Measurements from ENCODE around the gene CCNJ.
A peak's percentile ranks its signal among the peaks of the same experiment; 100 is the strongest.
"Not testable (repeated sequence)": the region's sequence is repeated elsewhere in the genome, so short reads cannot be mapped to it uniquely, and the experiment has no call there.

CCNJ gene, protein sequence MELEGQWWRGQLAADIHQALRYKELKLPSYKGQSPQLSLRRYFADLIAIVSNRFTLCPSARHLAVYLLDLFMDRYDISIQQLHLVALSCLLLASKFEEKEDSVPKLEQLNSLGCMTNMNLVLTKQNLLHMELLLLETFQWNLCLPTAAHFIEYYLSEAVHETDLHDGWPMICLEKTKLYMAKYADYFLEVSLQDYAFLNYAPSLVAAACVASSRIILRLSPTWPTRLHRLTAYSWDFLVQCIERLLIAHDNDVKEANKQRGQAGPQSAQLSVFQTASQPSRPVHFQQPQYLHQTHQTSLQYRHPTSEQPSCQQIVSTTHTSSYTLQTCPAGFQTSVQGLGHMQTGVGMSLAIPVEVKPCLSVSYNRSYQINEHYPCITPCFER

DNA sequence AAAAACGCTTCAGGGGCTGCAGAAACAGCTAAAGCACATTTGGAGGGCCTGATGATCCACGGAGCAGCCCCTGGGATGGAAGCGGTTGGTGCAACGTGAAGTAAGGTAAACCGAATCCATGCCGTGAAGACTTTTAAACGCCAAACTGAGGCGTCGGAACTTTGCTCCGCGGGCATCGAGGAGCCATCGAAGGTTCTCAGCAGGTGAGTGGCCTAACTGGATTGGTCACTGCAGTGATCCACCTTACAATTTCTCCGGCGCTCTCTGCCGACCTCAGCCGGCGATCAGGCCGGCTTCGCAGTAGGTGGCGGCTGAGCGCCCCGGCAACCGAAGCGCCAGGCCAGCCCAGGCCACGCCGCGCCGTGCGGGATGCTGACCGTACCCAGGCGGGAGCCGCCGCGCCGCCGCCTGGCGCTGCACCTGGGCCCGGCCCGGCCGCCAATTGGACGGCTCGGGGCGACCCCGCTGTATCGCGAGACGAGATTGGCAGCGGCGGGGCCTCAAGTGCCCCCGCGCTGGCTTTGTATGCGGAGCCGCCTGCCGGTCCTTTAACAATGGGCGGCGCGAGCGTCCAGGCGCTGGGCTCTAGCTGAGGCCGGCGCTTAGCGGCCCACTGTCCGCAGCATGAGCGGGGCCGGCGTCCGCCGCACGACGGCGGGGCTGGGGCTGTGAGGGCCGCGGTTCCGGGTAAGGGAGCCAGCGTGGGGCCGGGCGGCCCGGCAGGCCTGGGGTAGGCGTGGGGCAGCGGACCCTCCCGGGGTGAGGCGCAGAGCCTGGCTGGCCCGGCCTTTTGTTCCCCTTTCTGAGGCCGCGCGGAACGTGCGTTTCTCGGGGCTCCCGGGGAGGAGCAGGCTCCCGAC is at the start of gene CCNJ:
Gene CCNJ (plus strand): TSS at position 551 of the 860 bp plus-strand sequence. CDS start 811 bp downstream, outside the sequence.
- Histone ChIP-seq H3K4me3 (peak within 1 kb of the TSS; percentile 70 to 93 (median 84)), H3K9me3 (replicated peaks in 1 of 11) (no peaks in the 10 kb centered on the region), H3K9ac (peak within 1 kb of the TSS; percentile 92 to 99 (median 97)), H3K27ac (peak within 1 kb of the TSS; percentile 89 to 99 (median 96)), H3K4me1 (peaks cover 25 to 43% (median 36%) of the 10 kb centered on the region in 10 experiments), H4K20me1 (peaks cover 16 to 42% (median 29%) of the 10 kb centered on the region in 11 experiments; a peak in 18 of 22 replicates), H3K36me3 (peaks cover 10 to 27% (median 26%) of the 10 kb centered on the region in 11 experiments; a peak in 21 of 22 replicates), H3K27me3 (no peaks in the 10 kb centered on the region), H3K4me2 (peak within 1 kb of the TSS; percentile 82 to 97 (median 90))
- TF ChIP-seq Cebpa-rat (IDR thresholded peaks at IDR 0.05), result no peak

DNA sequence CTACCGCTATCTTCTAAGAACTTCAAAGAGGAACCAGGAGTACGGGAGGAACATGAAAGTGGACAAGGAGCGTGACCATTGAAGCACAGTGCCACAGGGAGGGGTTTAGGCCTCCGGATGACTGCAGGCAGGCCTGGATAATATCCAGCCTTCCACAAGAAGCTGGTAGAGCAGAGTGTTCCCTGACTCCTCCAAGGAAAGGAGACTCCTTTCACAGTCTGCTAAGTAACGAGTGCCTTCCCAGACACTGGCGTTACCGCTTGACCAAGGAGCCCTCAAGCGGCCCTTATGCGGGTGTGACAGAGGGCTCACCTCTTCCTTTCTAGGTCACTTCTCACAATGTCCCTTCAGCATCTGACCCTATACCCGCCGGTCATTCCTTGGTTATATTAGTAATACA is 49.0 kb upstream of the CCNJ start:
- not testable (repeated sequence) for H3K9ac ChIP-seq; H3K9me3 ChIP-seq (replicated peaks in 1 of 11); H3K36me3 ChIP-seq; H3K4me1 ChIP-seq; H3K27ac ChIP-seq; H3K27me3 ChIP-seq; H4K20me1 ChIP-seq; H3K4me3 ChIP-seq
- peak overlapping the region in 1 of 11 experiments; percentile 8; a peak in 1 of 22 replicates for H3K4me2 ChIP-seq

DNA sequence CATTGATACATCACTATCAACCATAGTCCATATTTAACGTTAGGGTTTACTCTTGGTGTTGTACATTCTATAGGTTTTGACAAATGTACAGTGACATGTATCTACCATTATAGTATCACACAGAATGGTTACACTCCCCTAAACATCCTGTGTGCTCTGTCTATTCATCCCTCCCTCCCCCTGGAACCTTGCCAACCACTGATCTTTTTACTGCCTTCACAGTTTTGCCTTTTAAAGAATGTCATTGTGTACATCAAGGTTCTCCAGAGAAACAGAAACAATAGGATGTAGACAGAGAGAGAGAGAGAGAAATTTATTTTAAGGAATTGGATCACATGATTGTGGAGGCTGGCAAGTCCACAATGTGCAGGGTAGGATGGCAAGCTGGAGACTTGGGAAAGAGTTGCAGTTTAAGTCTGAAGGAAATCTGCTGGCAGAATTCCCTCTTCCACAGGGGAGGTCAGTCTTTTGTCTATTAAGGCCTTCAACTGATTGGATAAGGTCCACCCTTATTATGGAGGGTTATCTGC is 45.1 kb upstream of the CCNJ start:
- no peak for TF ChIP-seq Cebpa-rat (IDR thresholded peaks at IDR 0.05)
- Histone ChIP-seq H3K9ac (no peak overlapping the region), H4K20me1 (no peaks in the 10 kb centered on the region), H3K4me2 (no peak overlapping the region), H3K36me3 (no peaks in the 10 kb centered on the region), H3K27ac (no peak overlapping the region), H3K27me3 (no peaks in the 10 kb centered on the region), H3K4me3 (no peak overlapping the region), H3K4me1 (peaks cover 0 to 6% (median 0%) of the 10 kb centered on the region in 10 experiments; a peak in 3 of 20 replicates), H3K9me3 (replicated peaks in 1 of 11) (no peaks in the 10 kb centered on the region)

DNA sequence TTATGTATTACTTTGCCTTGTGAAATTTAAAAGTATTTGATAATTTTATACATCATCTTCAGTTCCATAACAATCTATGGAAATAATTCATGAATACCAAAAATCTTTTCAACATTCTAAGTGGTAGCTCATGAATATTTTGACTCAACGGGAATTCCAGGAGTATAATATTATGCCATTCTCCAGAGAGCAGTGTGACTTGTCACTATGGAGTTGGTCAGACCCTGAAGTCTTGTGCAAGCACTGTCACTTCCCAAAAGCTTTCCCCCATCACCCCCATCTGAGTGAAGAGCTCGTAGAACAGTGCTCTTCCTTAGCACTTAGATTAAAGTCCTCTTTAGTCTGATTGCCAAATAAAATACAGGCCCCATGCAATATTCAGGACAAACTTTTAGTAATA is 29.4 kb upstream of the CCNJ start:
- H3K4me1 ChIP-seq, result peaks cover 0 to 9% (median 0%) of the 10 kb centered on the region in 10 experiments; a peak in 4 of 20 replicates
- no peak overlapping the region for H3K4me2 ChIP-seq

DNA sequence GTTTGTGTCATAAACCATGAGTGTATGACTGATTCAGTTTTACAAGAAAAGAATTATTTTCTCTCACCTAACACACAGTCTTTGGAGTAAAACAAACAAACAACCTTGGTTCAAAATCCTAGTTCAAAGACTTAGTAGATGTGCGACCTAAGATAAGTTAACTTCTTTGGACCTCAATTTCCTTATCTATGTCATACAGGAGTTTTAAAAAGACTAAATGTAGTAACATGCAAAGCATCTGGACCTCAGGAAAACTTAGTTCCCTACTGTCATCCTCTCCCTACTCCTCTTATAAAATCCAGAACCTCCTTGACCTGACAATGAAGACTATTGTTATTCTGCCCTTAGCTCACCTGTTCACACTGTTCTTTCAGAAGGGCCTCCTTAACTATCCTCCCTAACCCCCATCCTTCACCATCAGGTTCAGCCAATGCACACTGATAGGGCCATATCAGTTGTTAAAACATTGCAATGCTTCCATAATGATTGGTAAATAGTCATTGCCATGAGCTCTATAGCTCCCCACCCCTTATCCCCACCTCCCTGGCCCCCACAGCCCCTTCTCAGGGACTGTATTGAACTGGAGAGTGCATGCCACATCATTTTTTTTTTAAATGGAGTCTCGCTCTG is 28.8 kb upstream of the CCNJ start:
- Histone ChIP-seq H3K4me3 (no peak overlapping the region), H3K27ac (no peak overlapping the region), H4K20me1 (no peaks in the 10 kb centered on the region), H3K9ac (no peak overlapping the region), H3K4me1 (peaks cover 0 to 9% (median 0%) of the 10 kb centered on the region in 10 experiments; a peak in 4 of 20 replicates), H3K4me2 (no peak overlapping the region), H3K36me3 (no peaks in the 10 kb centered on the region), H3K27me3 (no peaks in the 10 kb centered on the region), H3K9me3 (replicated peaks in 1 of 11) (no peaks in the 10 kb centered on the region)
- no peak for TF ChIP-seq Cebpa-rat (IDR thresholded peaks at IDR 0.05)

More for the DNA sequence above, 29.4 kb upstream of the CCNJ start:
- Histone ChIP-seq H3K27me3 (no peaks in the 10 kb centered on the region), H3K36me3 (no peaks in the 10 kb centered on the region), H3K9ac (no peak overlapping the region), H3K27ac (no peak overlapping the region), H3K4me3 (no peak overlapping the region), H3K9me3 (replicated peaks in 1 of 11) (no peaks in the 10 kb centered on the region), H4K20me1 (no peaks in the 10 kb centered on the region)
- no peak for TF ChIP-seq Cebpa-rat (IDR thresholded peaks at IDR 0.05)

DNA sequence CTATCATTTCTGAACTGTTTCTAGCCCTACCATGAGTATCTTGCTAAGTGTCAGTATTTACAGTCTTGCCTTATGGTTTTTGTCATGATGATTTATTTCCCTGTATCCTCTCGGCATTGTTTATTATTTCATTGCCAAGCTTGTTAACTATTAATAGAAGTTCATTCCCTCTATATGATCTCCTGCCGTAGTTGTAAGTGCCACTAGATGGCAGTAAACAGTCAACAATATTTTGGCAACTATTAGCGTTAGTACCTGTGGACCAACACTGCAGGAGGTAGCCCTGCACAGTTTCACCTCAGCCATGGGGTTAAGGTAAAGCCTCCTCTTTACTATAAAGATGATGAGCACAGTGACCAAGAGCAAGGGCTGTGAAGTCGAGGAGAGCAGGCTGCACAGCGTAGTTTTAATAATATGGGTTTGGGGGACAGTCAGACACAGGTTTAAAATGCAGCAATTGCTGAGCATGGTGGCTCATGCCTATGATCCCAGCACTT is 26.1 kb upstream of the CCNJ start:
- no peak for TF ChIP-seq Cebpa-rat (IDR thresholded peaks at IDR 0.05)
- no peak overlapping the region for H3K9ac ChIP-seq
- H3K4me1 ChIP-seq, result peaks cover 0 to 9% (median 0%) of the 10 kb centered on the region in 10 experiments; a peak in 4 of 20 replicates
- no peaks in the 10 kb centered on the region for H3K27me3 ChIP-seq
- H4K20me1 ChIP-seq, result no peaks in the 10 kb centered on the region
- H3K4me2 ChIP-seq, result 0 out of 22 replicates have a peak overlapping the region, but pooled peaks of 1 of the 11 experiments have one; percentile 36
- H3K27ac ChIP-seq, result no peak overlapping the region
- no peaks in the 10 kb centered on the region for H3K9me3 ChIP-seq (replicated peaks in 1 of 11)
- H3K4me3 ChIP-seq, result no peak overlapping the region
- no peaks in the 10 kb centered on the region for H3K36me3 ChIP-seq

DNA sequence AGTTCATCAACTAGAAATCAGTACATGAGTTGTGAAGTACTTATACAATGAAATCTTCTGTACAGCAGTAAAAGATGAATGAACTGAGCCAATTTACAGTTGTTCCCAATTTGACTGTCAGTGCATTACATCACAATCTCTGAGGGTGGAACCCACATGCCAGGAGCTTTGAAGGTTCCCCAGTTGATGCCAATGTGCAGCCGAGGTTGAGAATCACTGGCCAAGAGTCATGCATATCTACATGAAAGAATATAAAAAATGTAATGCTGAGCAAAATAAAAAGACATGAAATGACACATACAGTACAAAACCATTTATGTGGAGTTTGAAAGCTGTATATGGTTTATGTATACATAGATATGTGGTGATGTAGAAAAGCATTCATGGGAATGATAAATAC is 22.1 kb upstream of the CCNJ start:
- Histone ChIP-seq H3K4me3 (no peak overlapping the region), H3K36me3 (no peaks in the 10 kb centered on the region), H4K20me1 (no peaks in the 10 kb centered on the region), H3K4me2 (no peak overlapping the region), H3K27ac (no peak overlapping the region), H3K27me3 (no peaks in the 10 kb centered on the region), H3K9ac (no peak overlapping the region), H3K9me3 (replicated peaks in 1 of 11) (no peaks in the 10 kb centered on the region), H3K4me1 (peaks cover 0 to 9% (median 0%) of the 10 kb centered on the region in 10 experiments; a peak in 4 of 20 replicates)
- no peak for TF ChIP-seq Cebpa-rat (IDR thresholded peaks at IDR 0.05)

DNA sequence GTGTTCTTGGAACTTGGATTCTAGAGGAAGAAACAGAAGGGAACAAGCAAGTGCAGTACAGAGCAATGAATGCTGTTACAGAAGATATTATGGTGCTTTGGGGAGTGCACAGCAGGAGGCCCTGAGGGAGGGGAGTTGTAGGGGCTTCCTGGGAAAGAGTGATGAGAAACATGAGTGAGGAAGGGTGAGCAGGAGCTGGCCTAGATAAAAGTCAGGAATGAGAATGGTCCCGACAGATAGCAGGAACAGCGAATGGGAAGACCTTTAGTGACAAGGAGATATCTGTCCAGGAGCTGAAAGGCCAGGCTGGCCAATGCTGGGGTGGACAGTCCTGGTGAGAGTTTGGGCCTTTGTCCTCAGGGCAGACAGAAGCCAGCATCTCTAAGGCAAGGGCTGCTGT is 20.6 kb upstream of the CCNJ start:
- H3K4me1 ChIP-seq, result peaks cover 0 to under 1% (median 0%) of the 10 kb centered on the region in 10 experiments; a peak in 2 of 20 replicates
- no peaks in the 10 kb centered on the region for H3K27me3 ChIP-seq
- H3K4me2 ChIP-seq, result no peak overlapping the region
- no peak overlapping the region for H3K4me3 ChIP-seq
- H3K9ac ChIP-seq, result no peak overlapping the region
- no peaks in the 10 kb centered on the region for H4K20me1 ChIP-seq
- no peak for TF ChIP-seq Cebpa-rat (IDR thresholded peaks at IDR 0.05)
- H3K36me3 ChIP-seq, result no peaks in the 10 kb centered on the region
- peaks cover 0 to under 1% (median 0%) of the 10 kb centered on the region in 11 experiments; a peak in 1 of 22 replicates for H3K9me3 ChIP-seq (replicated peaks in 1 of 11)
- no peak overlapping the region for H3K27ac ChIP-seq

Data from BLaER1 treated with 17β-estradiol and CSF1 and Interleukin-3, amounts not matched to agents 10 nM and 100 nM (cell line).